ENCODE data around the gene MICAL3. TPM values are rescaled to one million over a fixed set of nuclear protein-coding genes. Genes with fewer than 3 reads are reported as not detected.

Gene MICAL3
- total RNA-seq, 1 donor from 2014 or later: 33.6 TPM

- Histone ChIP-seq H3K79me2 (ENCODE audit: low read depth) (no peaks in the 10 kb centered on the region), H2AFZ (replicated peaks) (no peak overlapping the region), H3K36me3 (no peaks in the 10 kb centered on the region), H3K4me1 (no peaks in the 10 kb centered on the region), H3K4me2 (no peak overlapping the region), H3F3A (ENCODE audit: low read depth) (no peaks in the 10 kb centered on the region), H3K9me3 (ENCODE audit: low read depth) (no peaks in the 10 kb centered on the region), H3K4me3 (no peak overlapping the region), H3K9ac (no peak overlapping the region), H3K27ac (no peak overlapping the region), H3K27me3 (no peaks in the 10 kb centered on the region), H4K20me1 (ENCODE audit: low read depth) (no peaks in the 10 kb centered on the region)
- Mint-ChIP-seq H3K27ac (no peak overlapping the region), H3K36me3 (peaks cover 13% of the 10 kb centered on the region), H3K4me3 (no peak overlapping the region), H3K27me3 (ENCODE audit: insufficient read depth, low read depth) (peaks cover 3% of the 10 kb centered on the region), H3K4me1 (no peaks in the 10 kb centered on the region), H3K9me3 (no peaks in the 10 kb centered on the region)
- TF ChIP-seq EZH2phosphoT487 (IDR thresholded peaks at IDR 0.05) (no peak), CTCF (IDR thresholded peaks at IDR 0.05) (no peak), EZH2 (IDR thresholded peaks at IDR 0.05) (no peak)
- DNase-seq (ENCODE audit: low spot score): no peak
Observed at GRCh38 chr22:17868771-17869170, 155.6 kb downstream of the MICAL3 start.

GRCh38 chr22:17867160-17867785 lies 157.1 kb downstream of the MICAL3 start:
- Histone ChIP-seq H4K20me1 (ENCODE audit: low read depth) (no peaks in the 10 kb centered on the region), H3K4me1 (no peaks in the 10 kb centered on the region), H3K9me3 (ENCODE audit: low read depth) (no peaks in the 10 kb centered on the region), H3K27ac (no peak overlapping the region), H3K79me2 (ENCODE audit: low read depth) (no peaks in the 10 kb centered on the region), H3K36me3 (no peaks in the 10 kb centered on the region), H3K9ac (no peak overlapping the region), H3K27me3 (no peaks in the 10 kb centered on the region), H3K4me2 (no peak overlapping the region), H3K4me3 (no peak overlapping the region), H3F3A (ENCODE audit: low read depth) (no peaks in the 10 kb centered on the region), H2AFZ (replicated peaks) (no peak overlapping the region)
- no peak for DNase-seq (ENCODE audit: low spot score)
- H3K27me3 Mint-ChIP-seq (ENCODE audit: insufficient read depth, low read depth): peaks cover 2% of the 10 kb centered on the region
- peaks cover 8% of the 10 kb centered on the region for H3K36me3 Mint-ChIP-seq
- H3K9me3 Mint-ChIP-seq: no peaks in the 10 kb centered on the region
- no peak overlapping the region for H3K27ac Mint-ChIP-seq
- H3K4me3 Mint-ChIP-seq: no peak overlapping the region
- H3K4me1 Mint-ChIP-seq: no peaks in the 10 kb centered on the region
- TF ChIP-seq EZH2 (IDR thresholded peaks at IDR 0.05) (no peak), EZH2phosphoT487 (IDR thresholded peaks at IDR 0.05) (no peak), CTCF (IDR thresholded peaks at IDR 0.05) (no peak)

GRCh38 chr22:17866621-17867020 lies 157.7 kb downstream of the MICAL3 start:
- H3K4me1 ChIP-seq: no peaks in the 10 kb centered on the region
- H3K27ac ChIP-seq: no peak overlapping the region
- Mint-ChIP-seq H3K27ac (no peak overlapping the region), H3K27me3 (ENCODE audit: insufficient read depth, low read depth) (peaks cover 2% of the 10 kb centered on the region), H3K9me3 (no peaks in the 10 kb centered on the region), H3K36me3 (peaks cover 8% of the 10 kb centered on the region), H3K4me3 (no peak overlapping the region), H3K4me1 (no peaks in the 10 kb centered on the region)
- no peak overlapping the region for H3K4me2 ChIP-seq
- no peaks in the 10 kb centered on the region for H3K27me3 ChIP-seq
- no peak overlapping the region for H3K9ac ChIP-seq
- no peak overlapping the region for H2AFZ ChIP-seq (replicated peaks)
- no peaks in the 10 kb centered on the region for H3K79me2 ChIP-seq (ENCODE audit: low read depth)
- no peak for DNase-seq (ENCODE audit: low spot score)
- H3K4me3 ChIP-seq: no peak overlapping the region
- H3K36me3 ChIP-seq: no peaks in the 10 kb centered on the region
- TF ChIP-seq EZH2phosphoT487 (IDR thresholded peaks at IDR 0.05) (no peak), CTCF (IDR thresholded peaks at IDR 0.05) (no peak)
- H3F3A ChIP-seq (ENCODE audit: low read depth): no peaks in the 10 kb centered on the region
- H4K20me1 ChIP-seq (ENCODE audit: low read depth): no peaks in the 10 kb centered on the region
- H3K9me3 ChIP-seq (ENCODE audit: low read depth): no peaks in the 10 kb centered on the region

Data from neural progenitor cell (in vitro differentiated cells).